ENCODE measurements around the gene BMPR1A.

The BMPR1A gene

GRCh38 chr10:86715836-86716235 is 40.6 kb upstream of the BMPR1A start:
- Histone ChIP-seq H3K4me1 (ENCODE audit: control insufficient read depth, insufficient read depth, low read length) (peaks cover 30% of the 10 kb centered on the region), H3K9ac (ENCODE audit: low read length) (no peak overlapping the region), H3K9me3 (ENCODE audit: control insufficient read depth, insufficient read depth, low read depth, low read length) (no peaks in the 10 kb centered on the region), H3K4me3 (ENCODE audit: low read depth, low read length) (no peak overlapping the region), H3K27ac (ENCODE audit: low read depth, low read length) (no peak overlapping the region), H3K27me3 (ENCODE audit: control insufficient read depth, insufficient read depth, low read length) (no peaks in the 10 kb centered on the region), H3K36me3 (ENCODE audit: control insufficient read depth, insufficient read depth, low read length) (no peaks in the 10 kb centered on the region)

- H3K4me1 ChIP-seq (ENCODE audit: control insufficient read depth, insufficient read depth, low read length) = peaks cover 30% of the 10 kb centered on the region
- H3K27ac ChIP-seq (ENCODE audit: low read depth, low read length) = no peak overlapping the region
- H3K9ac ChIP-seq (ENCODE audit: low read length) = no peak overlapping the region
- no peaks in the 10 kb centered on the region for H3K36me3 ChIP-seq (ENCODE audit: control insufficient read depth, insufficient read depth, low read length)
- H3K27me3 ChIP-seq (ENCODE audit: control insufficient read depth, insufficient read depth, low read length) = no peaks in the 10 kb centered on the region
- H3K4me3 ChIP-seq (ENCODE audit: low read depth, low read length) = no peak overlapping the region
- no peaks in the 10 kb centered on the region for H3K9me3 ChIP-seq (ENCODE audit: control insufficient read depth, insufficient read depth, low read depth, low read length)
These were observed 40.0 kb upstream of the BMPR1A start for GRCh38 chr10:86716466-86716865.

GRCh38 chr10:86718556-86718955 is 37.9 kb upstream of the BMPR1A start:
- Histone ChIP-seq H3K36me3 (ENCODE audit: control insufficient read depth, insufficient read depth, low read length) (no peaks in the 10 kb centered on the region), H3K27me3 (ENCODE audit: control insufficient read depth, insufficient read depth, low read length) (no peaks in the 10 kb centered on the region), H3K9ac (ENCODE audit: low read length) (no peak overlapping the region), H3K9me3 (ENCODE audit: control insufficient read depth, insufficient read depth, low read depth, low read length) (no peaks in the 10 kb centered on the region), H3K4me3 (ENCODE audit: low read depth, low read length) (no peak overlapping the region), H3K4me1 (ENCODE audit: control insufficient read depth, insufficient read depth, low read length) (peaks cover 21% of the 10 kb centered on the region), H3K27ac (ENCODE audit: low read depth, low read length) (no peak overlapping the region)

- Histone ChIP-seq H3K4me3 (ENCODE audit: low read depth, low read length) (no peak overlapping the region), H3K9ac (ENCODE audit: low read length) (no peak overlapping the region), H3K4me1 (ENCODE audit: control insufficient read depth, insufficient read depth, low read length) (peaks cover 4% of the 10 kb centered on the region; the same call in 1 of the 2 replicates), H3K9me3 (ENCODE audit: control insufficient read depth, insufficient read depth, low read depth, low read length) (no peaks in the 10 kb centered on the region), H3K27me3 (ENCODE audit: control insufficient read depth, insufficient read depth, low read length) (no peaks in the 10 kb centered on the region), H3K36me3 (ENCODE audit: control insufficient read depth, insufficient read depth, low read length) (no peaks in the 10 kb centered on the region), H3K27ac (ENCODE audit: low read depth, low read length) (no peak overlapping the region)
These were observed 35.2 kb upstream of the BMPR1A start for GRCh38 chr10:86721232-86721631.

GRCh38 chr10:86723009-86723408 is 33.4 kb upstream of the BMPR1A start:
- Histone ChIP-seq H3K27ac (ENCODE audit: low read depth, low read length) (no peak overlapping the region), H3K4me1 (ENCODE audit: control insufficient read depth, insufficient read depth, low read length) (peaks cover 4% of the 10 kb centered on the region; the same call in 1 of the 2 replicates), H3K9me3 (ENCODE audit: control insufficient read depth, insufficient read depth, low read depth, low read length) (no peaks in the 10 kb centered on the region)

GRCh38 chr10:86724445-86724844 is 32.0 kb upstream of the BMPR1A start:
- Histone ChIP-seq H3K9me3 (ENCODE audit: control insufficient read depth, insufficient read depth, low read depth, low read length) (no peaks in the 10 kb centered on the region), H3K4me3 (ENCODE audit: low read depth, low read length) (no peak overlapping the region), H3K36me3 (ENCODE audit: control insufficient read depth, insufficient read depth, low read length) (no peaks in the 10 kb centered on the region), H3K4me1 (ENCODE audit: control insufficient read depth, insufficient read depth, low read length) (peaks cover 4% of the 10 kb centered on the region; the same call in 1 of the 2 replicates), H3K27me3 (ENCODE audit: control insufficient read depth, insufficient read depth, low read length) (no peaks in the 10 kb centered on the region), H3K27ac (ENCODE audit: low read depth, low read length) (no peak overlapping the region), H3K9ac (ENCODE audit: low read length) (no peak overlapping the region)

More at GRCh38 chr10:86723009-86723408, 33.4 kb upstream of the BMPR1A start:
- Histone ChIP-seq H3K4me3 (ENCODE audit: low read depth, low read length) (no peak overlapping the region), H3K9ac (ENCODE audit: low read length) (no peak overlapping the region), H3K27me3 (ENCODE audit: control insufficient read depth, insufficient read depth, low read length) (no peaks in the 10 kb centered on the region), H3K36me3 (ENCODE audit: control insufficient read depth, insufficient read depth, low read length) (no peaks in the 10 kb centered on the region)

- no peaks in the 10 kb centered on the region for H3K27me3 ChIP-seq (ENCODE audit: control insufficient read depth, insufficient read depth, low read length)
- H3K9ac ChIP-seq (ENCODE audit: low read length) = no peak overlapping the region
- no peak overlapping the region for H3K4me3 ChIP-seq (ENCODE audit: low read depth, low read length)
- peaks cover 4% of the 10 kb centered on the region; the same call in 1 of the 2 replicates for H3K4me1 ChIP-seq (ENCODE audit: control insufficient read depth, insufficient read depth, low read length)
- no peaks in the 10 kb centered on the region for H3K9me3 ChIP-seq (ENCODE audit: control insufficient read depth, insufficient read depth, low read depth, low read length)
- no peak overlapping the region for H3K27ac ChIP-seq (ENCODE audit: low read depth, low read length)
- no peaks in the 10 kb centered on the region for H3K36me3 ChIP-seq (ENCODE audit: control insufficient read depth, insufficient read depth, low read length)
These were observed 30.3 kb upstream of the BMPR1A start for GRCh38 chr10:86725980-86726676.

- Histone ChIP-seq H3K9ac (ENCODE audit: low read length) (no peak overlapping the region), H3K4me1 (ENCODE audit: control insufficient read depth, insufficient read depth, low read length) (peaks cover under 1% of the 10 kb centered on the region; the same call in 1 of the 2 replicates), H3K27me3 (ENCODE audit: control insufficient read depth, insufficient read depth, low read length) (no peaks in the 10 kb centered on the region), H3K9me3 (ENCODE audit: control insufficient read depth, insufficient read depth, low read depth, low read length) (no peaks in the 10 kb centered on the region), H3K27ac (ENCODE audit: low read depth, low read length) (no peak overlapping the region), H3K36me3 (ENCODE audit: control insufficient read depth, insufficient read depth, low read length) (no peaks in the 10 kb centered on the region), H3K4me3 (ENCODE audit: low read depth, low read length) (no peak overlapping the region)
These were observed 29.8 kb upstream of the BMPR1A start for GRCh38 chr10:86726677-86726999.

GRCh38 chr10:86727470-86727869 is 28.9 kb upstream of the BMPR1A start:
- no peaks in the 10 kb centered on the region; the same call in 1 of the 2 replicates for H3K4me1 ChIP-seq (ENCODE audit: control insufficient read depth, insufficient read depth, low read length)
- no peak overlapping the region for H3K4me3 ChIP-seq (ENCODE audit: low read depth, low read length)
- H3K27me3 ChIP-seq (ENCODE audit: control insufficient read depth, insufficient read depth, low read length) = no peaks in the 10 kb centered on the region
- no peak overlapping the region for H3K9ac ChIP-seq (ENCODE audit: low read length)
- H3K9me3 ChIP-seq (ENCODE audit: control insufficient read depth, insufficient read depth, low read depth, low read length) = no peaks in the 10 kb centered on the region
- H3K36me3 ChIP-seq (ENCODE audit: control insufficient read depth, insufficient read depth, low read length) = no peaks in the 10 kb centered on the region
- no peak overlapping the region for H3K27ac ChIP-seq (ENCODE audit: low read depth, low read length)

GRCh38 chr10:86728056-86728455 is 28.4 kb upstream of the BMPR1A start:
- H3K4me1 ChIP-seq (ENCODE audit: control insufficient read depth, insufficient read depth, low read length) = peaks cover 2% of the 10 kb centered on the region; the same call in 1 of the 2 replicates
- no peaks in the 10 kb centered on the region for H3K9me3 ChIP-seq (ENCODE audit: control insufficient read depth, insufficient read depth, low read depth, low read length)
- H3K27ac ChIP-seq (ENCODE audit: low read depth, low read length) = no peak overlapping the region
- H3K27me3 ChIP-seq (ENCODE audit: control insufficient read depth, insufficient read depth, low read length) = no peaks in the 10 kb centered on the region
- no peak overlapping the region for H3K9ac ChIP-seq (ENCODE audit: low read length)
- no peak overlapping the region for H3K4me3 ChIP-seq (ENCODE audit: low read depth, low read length)
- no peaks in the 10 kb centered on the region for H3K36me3 ChIP-seq (ENCODE audit: control insufficient read depth, insufficient read depth, low read length)

- Histone ChIP-seq H3K27ac (ENCODE audit: low read depth, low read length) (no peak overlapping the region), H3K4me1 (ENCODE audit: control insufficient read depth, insufficient read depth, low read length) (peaks cover 15% of the 10 kb centered on the region; the same call in 1 of the 2 replicates), H3K4me3 (ENCODE audit: low read depth, low read length) (no peak overlapping the region), H3K9ac (ENCODE audit: low read length) (no peak overlapping the region), H3K9me3 (ENCODE audit: control insufficient read depth, insufficient read depth, low read depth, low read length) (no peaks in the 10 kb centered on the region), H3K27me3 (ENCODE audit: control insufficient read depth, insufficient read depth, low read length) (no peaks in the 10 kb centered on the region), H3K36me3 (ENCODE audit: control insufficient read depth, insufficient read depth, low read length) (no peaks in the 10 kb centered on the region)
These were observed 26.7 kb upstream of the BMPR1A start for GRCh38 chr10:86729677-86730076.
